Adipocyte (in vitro differentiated cells): Measurements from ENCODE around the gene BCKDK.
"Not testable (repeated sequence)": the region's sequence is repeated elsewhere in the genome, so short reads cannot be mapped to it uniquely, and the experiment has no call there.

Experiments used
- DNase-seq: peaks from one replicate; pipeline ENCODE4 v3.0.0-alpha.2; 2015; ENCODE audit warnings: low read depth
- H3K27me3 ChIP-seq: replicated peaks from 2 replicates; pipeline ENCODE4 v1.7.0; 2013; ENCODE audit warnings: mild to moderate bottlenecking, low read length, moderate library complexity; ENCODE audit not compliant: control insufficient read depth, insufficient read depth
- H3K36me3 ChIP-seq: 2 replicates; pipeline ENCODE4 v1.7.0; 2013; ENCODE audit warnings: low read length, mild to moderate bottlenecking, moderate library complexity; ENCODE audit not compliant: control insufficient read depth, insufficient read depth, severe bottlenecking
- H3K4me1 ChIP-seq: 2 replicates; pipeline ENCODE4 v1.7.0; 2013; ENCODE audit warnings: mild to moderate bottlenecking, low read length, moderate library complexity; ENCODE audit not compliant: control insufficient read depth, insufficient read depth
- H3K4me3 ChIP-seq: 2 replicates; pipeline ENCODE4 v1.7.0; 2013; ENCODE audit warnings: mild to moderate bottlenecking, low read length, moderate library complexity
- H3K9ac ChIP-seq: 2 replicates; pipeline ENCODE4 v1.7.0; 2013; ENCODE audit warnings: mild to moderate bottlenecking, low read length, moderate library complexity
- H3K9me3 ChIP-seq: 2 replicates; pipeline ENCODE4 v1.7.0; 2013; ENCODE audit warnings: mild to moderate bottlenecking, low read length, moderate library complexity; ENCODE audit not compliant: control insufficient read depth

Gene BCKDK

GRCh38 chr16:31141071-31141469, 32.9 kb downstream of the BCKDK start:
- peak overlapping the region; percentile 73 for H3K9ac ChIP-seq
- peaks cover 24% of the 10 kb centered on the region for H3K4me1 ChIP-seq
- H3K4me3 ChIP-seq: peak overlapping the region; percentile 71
- H3K36me3 ChIP-seq, H3K27me3 ChIP-seq, H3K9me3 ChIP-seq, DNase-seq: not testable (repeated sequence)

- Histone ChIP-seq H3K9me3 (no peaks in the 10 kb centered on the region), H3K4me1 (peaks cover 24% of the 10 kb centered on the region), H3K27me3 (peaks cover 7% of the 10 kb centered on the region), H3K4me3 (peak overlapping the region; percentile 71), H3K9ac (peak overlapping the region; percentile 73), H3K36me3 (no peaks in the 10 kb centered on the region)
- DNase-seq: no peak
Measured at GRCh38 chr16:31141489-31142108, 33.4 kb downstream of the BCKDK start.

GRCh38 chr16:31142109-31143010, 34.2 kb downstream of the BCKDK start:
- no peaks in the 10 kb centered on the region for H3K36me3 ChIP-seq
- peaks cover 24% of the 10 kb centered on the region for H3K4me1 ChIP-seq
- H3K4me3 ChIP-seq: peak overlapping the region; percentile 78
- H3K27me3 ChIP-seq: peaks cover 15% of the 10 kb centered on the region
- peak overlapping the region; percentile 81 for H3K9ac ChIP-seq
- no peaks in the 10 kb centered on the region for H3K9me3 ChIP-seq
- peak; percentile 100 for DNase-seq

- Histone ChIP-seq H3K36me3 (no peaks in the 10 kb centered on the region), H3K4me3 (peak overlapping the region; percentile 78), H3K27me3 (peaks cover 22% of the 10 kb centered on the region), H3K9me3 (no peaks in the 10 kb centered on the region), H3K9ac (peak overlapping the region; percentile 81), H3K4me1 (peaks cover 23% of the 10 kb centered on the region)
- no peak for DNase-seq
Measured at GRCh38 chr16:31143011-31143693, 35.0 kb downstream of the BCKDK start.

- no peak for DNase-seq
- Histone ChIP-seq H3K4me3 (no peak overlapping the region), H3K4me1 (peaks cover 17% of the 10 kb centered on the region), H3K9me3 (no peaks in the 10 kb centered on the region), H3K36me3 (no peaks in the 10 kb centered on the region), H3K27me3 (peaks cover 28% of the 10 kb centered on the region), H3K9ac (no peak overlapping the region)
Measured at GRCh38 chr16:31143694-31144148, 35.5 kb downstream of the BCKDK start.

GRCh38 chr16:31144418-31144817, 36.2 kb downstream of the BCKDK start:
- peak; percentile 13 for DNase-seq
- not testable (repeated sequence) for H3K36me3 ChIP-seq, H3K9ac ChIP-seq, H3K4me3 ChIP-seq, H3K9me3 ChIP-seq
- peaks cover 32% of the 10 kb centered on the region for H3K27me3 ChIP-seq
- peaks cover 14% of the 10 kb centered on the region for H3K4me1 ChIP-seq

- peaks cover 36% of the 10 kb centered on the region for H3K27me3 ChIP-seq
- H3K36me3 ChIP-seq: no peaks in the 10 kb centered on the region
- peaks cover 14% of the 10 kb centered on the region for H3K4me1 ChIP-seq
- no peak for DNase-seq
- H3K4me3 ChIP-seq: no peak overlapping the region
- no peak overlapping the region for H3K9ac ChIP-seq
- no peaks in the 10 kb centered on the region for H3K9me3 ChIP-seq
Measured at GRCh38 chr16:31145398-31145990, 37.3 kb downstream of the BCKDK start.

- no peak overlapping the region for H3K9ac ChIP-seq
- no peak for DNase-seq
- H3K4me3 ChIP-seq: no peak overlapping the region
- H3K27me3 ChIP-seq: peaks cover 36% of the 10 kb centered on the region
- H3K9me3 ChIP-seq: no peaks in the 10 kb centered on the region
- H3K4me1 ChIP-seq: peaks cover 3% of the 10 kb centered on the region
- no peaks in the 10 kb centered on the region for H3K36me3 ChIP-seq
Measured at GRCh38 chr16:31147574-31147973, 39.4 kb downstream of the BCKDK start.

- peaks cover 36% of the 10 kb centered on the region for H3K27me3 ChIP-seq
- H3K4me1 ChIP-seq: no peaks in the 10 kb centered on the region
- no peaks in the 10 kb centered on the region for H3K9me3 ChIP-seq
- H3K4me3 ChIP-seq: no peak overlapping the region
- no peaks in the 10 kb centered on the region for H3K36me3 ChIP-seq
- DNase-seq: no peak
- H3K9ac ChIP-seq: no peak overlapping the region
Measured at GRCh38 chr16:31148281-31148728, 40.1 kb downstream of the BCKDK start.

- Histone ChIP-seq H3K4me3 (no peak overlapping the region), H3K9ac (no peak overlapping the region), H3K36me3 (no peaks in the 10 kb centered on the region), H3K4me1 (no peaks in the 10 kb centered on the region), H3K27me3 (peaks cover 39% of the 10 kb centered on the region), H3K9me3 (no peaks in the 10 kb centered on the region)
- no peak for DNase-seq
Measured at GRCh38 chr16:31148896-31149295, 40.7 kb downstream of the BCKDK start.

- no peaks in the 10 kb centered on the region for H3K36me3 ChIP-seq
- H3K27me3 ChIP-seq: peaks cover 39% of the 10 kb centered on the region
- no peak overlapping the region for H3K4me3 ChIP-seq
- H3K4me1 ChIP-seq: no peaks in the 10 kb centered on the region
- no peak overlapping the region for H3K9ac ChIP-seq
- H3K9me3 ChIP-seq: no peaks in the 10 kb centered on the region
- no peak for DNase-seq
Measured at GRCh38 chr16:31149332-31149731, 41.1 kb downstream of the BCKDK start.
